NCI-H1092 treated with DMSO at 0.1 percent for 48 hours (cell line): ENCODE data around the gene DSG2.

Source experiments
- DNase-seq: peaks from one replicate; lab custom pipeline; 2025; lab: John Stamatoyannopoulos, UW

Gene DSG2

DNA sequence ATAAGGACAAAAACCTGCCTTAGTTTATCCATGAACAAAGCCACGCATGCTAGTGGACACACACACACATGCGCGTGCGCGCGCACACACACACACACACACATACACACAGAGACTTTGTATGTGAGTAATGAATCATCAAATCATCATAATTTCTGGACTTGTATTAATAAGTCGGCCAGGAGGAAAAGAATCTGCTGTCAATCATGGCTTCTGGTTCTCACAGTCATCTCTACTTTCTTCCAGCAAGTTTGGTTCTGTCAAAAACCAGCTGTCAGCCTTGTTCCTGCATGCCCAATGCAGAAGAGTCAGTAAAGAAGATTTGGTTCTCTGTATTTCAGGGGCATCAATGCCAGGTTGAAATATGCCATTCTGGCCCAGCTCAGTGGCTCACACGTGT, 92.6 kb downstream of the DSG2 start:
- DNase-seq = no peak

DNA sequence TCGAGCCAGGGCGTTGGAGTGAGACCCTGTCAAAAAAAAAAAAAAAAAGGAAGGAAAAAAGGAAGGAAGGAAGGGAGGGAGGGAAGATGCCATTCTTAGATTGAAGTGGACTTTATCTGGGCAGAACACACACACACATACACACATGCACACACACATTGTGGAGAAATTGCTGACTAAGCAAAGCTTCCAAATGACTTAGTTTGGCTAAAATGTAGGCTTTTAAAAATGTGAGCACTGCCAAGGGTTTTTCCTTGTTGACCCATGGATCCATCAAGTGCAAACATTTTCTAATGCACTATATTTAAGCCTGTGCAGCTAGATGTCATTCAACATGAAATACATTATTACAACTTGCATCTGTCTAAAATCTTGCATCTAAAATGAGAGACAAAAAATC, 93.1 kb downstream of the DSG2 start:
- DNase-seq = no peak

DNA sequence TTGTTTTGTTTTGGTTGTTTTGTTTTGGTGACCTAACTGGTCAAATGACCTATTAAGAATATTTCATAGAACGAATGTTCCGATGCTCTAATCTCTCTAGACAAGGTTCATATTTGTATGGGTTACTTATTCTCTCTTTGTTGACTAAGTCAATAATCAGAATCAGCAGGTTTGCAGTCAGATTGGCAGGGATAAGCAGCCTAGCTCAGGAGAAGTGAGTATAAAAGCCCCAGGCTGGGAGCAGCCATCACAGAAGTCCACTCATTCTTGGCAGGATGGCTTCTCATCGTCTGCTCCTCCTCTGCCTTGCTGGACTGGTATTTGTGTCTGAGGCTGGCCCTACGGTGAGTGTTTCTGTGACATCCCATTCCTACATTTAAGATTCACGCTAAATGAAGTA, 93.7 kb downstream of the DSG2 start, which contains the start of gene TTR:
TSS of gene TTR (plus strand) at position 250 of the 400 bp plus-strand sequence. CDS start at position 276, 26 bp downstream.
- no peak for DNase-seq

DNA sequence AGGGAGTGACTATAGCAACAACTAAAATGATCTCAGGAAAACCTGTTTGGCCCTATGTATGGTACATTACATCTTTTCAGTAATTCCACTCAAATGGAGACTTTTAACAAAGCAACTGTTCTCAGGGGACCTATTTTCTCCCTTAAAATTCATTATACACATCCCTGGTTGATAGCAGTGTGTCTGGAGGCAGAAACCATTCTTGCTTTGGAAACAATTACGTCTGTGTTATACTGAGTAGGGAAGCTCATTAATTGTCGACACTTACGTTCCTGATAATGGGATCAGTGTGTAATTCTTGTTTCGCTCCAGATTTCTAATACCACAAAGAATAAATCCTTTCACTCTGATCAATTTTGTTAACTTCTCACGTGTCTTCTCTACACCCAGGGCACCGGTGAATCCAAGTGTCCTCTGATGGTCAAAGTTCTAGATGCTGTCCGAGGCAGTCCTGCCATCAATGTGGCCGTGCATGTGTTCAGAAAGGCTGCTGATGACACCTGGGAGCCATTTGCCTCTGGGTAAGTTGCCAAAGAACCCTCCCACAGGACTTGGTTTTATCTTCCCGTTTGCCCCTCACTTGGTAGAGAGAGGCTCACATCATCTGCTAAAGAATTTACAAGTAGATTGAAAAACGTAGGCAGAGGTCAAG, 94.7 kb downstream of the DSG2 start:
- DNase-seq = no peak

DNA sequence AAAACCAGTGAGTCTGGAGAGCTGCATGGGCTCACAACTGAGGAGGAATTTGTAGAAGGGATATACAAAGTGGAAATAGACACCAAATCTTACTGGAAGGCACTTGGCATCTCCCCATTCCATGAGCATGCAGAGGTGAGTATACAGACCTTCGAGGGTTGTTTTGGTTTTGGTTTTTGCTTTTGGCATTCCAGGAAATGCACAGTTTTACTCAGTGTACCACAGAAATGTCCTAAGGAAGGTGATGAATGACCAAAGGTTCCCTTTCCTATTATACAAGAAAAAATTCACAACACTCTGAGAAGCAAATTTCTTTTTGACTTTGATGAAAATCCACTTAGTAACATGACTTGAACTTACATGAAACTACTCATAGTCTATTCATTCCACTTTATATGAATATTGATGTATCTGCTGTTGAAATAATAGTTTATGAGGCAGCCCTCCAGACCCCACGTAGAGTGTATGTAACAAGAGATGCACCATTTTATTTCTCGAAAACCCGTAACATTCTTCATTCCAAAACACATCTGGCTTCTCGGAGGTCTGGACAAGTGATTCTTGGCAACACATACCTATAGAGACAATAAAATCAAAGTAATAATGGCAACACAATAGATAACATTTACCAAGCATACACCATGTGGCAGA, 97.3 kb downstream of the DSG2 start:
- no peak for DNase-seq

DNA sequence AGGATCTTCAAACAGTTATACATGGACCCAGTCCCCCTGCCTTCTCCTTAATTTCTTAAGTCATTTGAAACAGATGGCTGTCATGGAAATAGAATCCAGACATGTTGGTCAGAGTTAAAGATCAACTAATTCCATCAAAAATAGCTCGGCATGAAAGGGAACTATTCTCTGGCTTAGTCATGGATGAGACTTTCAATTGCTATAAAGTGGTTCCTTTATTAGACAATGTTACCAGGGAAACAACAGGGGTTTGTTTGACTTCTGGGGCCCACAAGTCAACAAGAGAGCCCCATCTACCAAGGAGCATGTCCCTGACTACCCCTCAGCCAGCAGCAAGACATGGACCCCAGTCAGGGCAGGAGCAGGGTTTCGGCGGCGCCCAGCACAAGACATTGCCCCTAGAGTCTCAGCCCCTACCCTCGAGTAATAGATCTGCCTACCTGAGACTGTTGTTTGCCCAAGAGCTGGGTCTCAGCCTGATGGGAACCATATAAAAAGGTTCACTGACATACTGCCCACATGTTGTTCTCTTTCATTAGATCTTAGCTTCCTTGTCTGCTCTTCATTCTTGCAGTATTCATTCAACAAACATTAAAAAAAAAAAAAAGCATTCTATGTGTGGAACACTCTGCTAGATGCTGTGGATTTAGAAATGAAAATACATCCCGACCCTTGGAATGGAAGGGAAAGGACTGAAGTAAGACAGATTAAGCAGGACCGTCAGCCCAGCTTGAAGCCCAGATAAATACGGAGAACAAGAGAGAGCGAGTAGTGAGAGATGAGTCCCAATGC, 98.3 kb downstream of the DSG2 start:
- no peak for DNase-seq

DNA sequence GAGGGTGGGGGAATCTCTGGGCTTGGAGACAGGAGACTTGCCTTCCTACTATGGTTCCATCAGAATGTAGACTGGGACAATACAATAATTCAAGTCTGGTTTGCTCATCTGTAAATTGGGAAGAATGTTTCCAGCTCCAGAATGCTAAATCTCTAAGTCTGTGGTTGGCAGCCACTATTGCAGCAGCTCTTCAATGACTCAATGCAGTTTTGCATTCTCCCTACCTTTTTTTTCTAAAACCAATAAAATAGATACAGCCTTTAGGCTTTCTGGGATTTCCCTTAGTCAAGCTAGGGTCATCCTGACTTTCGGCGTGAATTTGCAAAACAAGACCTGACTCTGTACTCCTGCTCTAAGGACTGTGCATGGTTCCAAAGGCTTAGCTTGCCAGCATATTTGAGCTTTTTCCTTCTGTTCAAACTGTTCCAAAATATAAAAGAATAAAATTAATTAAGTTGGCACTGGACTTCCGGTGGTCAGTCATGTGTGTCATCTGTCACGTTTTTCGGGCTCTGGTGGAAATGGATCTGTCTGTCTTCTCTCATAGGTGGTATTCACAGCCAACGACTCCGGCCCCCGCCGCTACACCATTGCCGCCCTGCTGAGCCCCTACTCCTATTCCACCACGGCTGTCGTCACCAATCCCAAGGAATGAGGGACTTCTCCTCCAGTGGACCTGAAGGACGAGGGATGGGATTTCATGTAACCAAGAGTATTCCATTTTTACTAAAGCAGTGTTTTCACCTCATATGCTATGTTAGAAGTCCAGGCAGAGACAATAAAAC, 100.2 kb downstream of the DSG2 start:
- no peak for DNase-seq
